Ascending aorta (tissue), 2 donors: ENCODE measurements around the gene PLEKHG3. TPM values are rescaled to one million over a fixed set of nuclear protein-coding genes. Genes with fewer than 3 reads are reported as not detected.

Experiments
- DNase-seq, 2 donors: peaks; one replicate each; pipeline ENCODE4 v3.0.0-alpha.2; 2019; ENCODE audit warnings: low spot score in 2 of 2
- H3K27ac ChIP-seq, 2 donors: fragments of 200-600 bp; sonication (generic); one replicate each; pipeline ENCODE4 v1.5.1; 2016 to 2017; ENCODE audit warnings: mild to moderate bottlenecking in 1 of 2
- H3K27me3 ChIP-seq: fragments of 200-600 bp; sonication (generic); one replicate; pipeline ENCODE4 v1.5.1; 2017
- H3K36me3 ChIP-seq, 2 donors: fragments of 200-600 bp; sonication (generic); one replicate each; pipeline ENCODE4 v1.5.1; 2016
- H3K4me1 ChIP-seq, 2 donors: fragments of 200-600 bp; sonication (generic); one replicate each; pipeline ENCODE4 v1.5.1; 2016 to 2017; ENCODE audit warnings: mild to moderate bottlenecking in 1 of 2
- H3K4me3 ChIP-seq, 2 donors: fragments of 200-600 bp; sonication (generic); one replicate each; pipeline ENCODE4 v1.5.1; 2016 to 2017; ENCODE audit warnings: mild to moderate bottlenecking in 1 of 2
- H3K9me3 ChIP-seq, 2 donors: fragments of 200-600 bp; sonication (generic); one replicate each; pipeline ENCODE4 v1.5.1; 2016
- intact Hi-C: fragments of 100-400 bp; cut with DNase I; formaldehyde crosslinking; loops from one replicate; pipeline ENCODE4 v1.15.1; 2023
- total RNA-seq: library from RNA; depleted of rRNA; stranded (reverse); fragments of >200 nt; gene quantifications from one replicate; pipeline ENCODE4 v1.1.0, GENCODE V29; 2016
- TF ChIP-seq, protein P1 (sequence below), 3 experiments: fragments of 200-600 bp in 2 of 3; fragments of 450-650 bp in 1 of 3; sonication (generic) in 2 of 3; IDR thresholded peaks; one replicate each; pipeline ENCODE4 v1.5.1; 2016 to 2019; ENCODE audit warnings: antibody characterized with exemption in 3 of 3, mild to moderate bottlenecking in 1 of 3, moderate library complexity in 1 of 3

The PLEKHG3 gene
- total RNA-seq, 1 donor from 2014 or later = 134 TPM

- Histone ChIP-seq H3K27ac (no peak overlapping the region), H3K36me3 (no peaks in the 10 kb centered on the region), H3K9me3 (no peaks in the 10 kb centered on the region), H3K4me3 (no peak overlapping the region), H3K4me1 (peaks cover 3% of the 10 kb centered on the region in 2 donors), H3K27me3 (no peaks in the 10 kb centered on the region)
- no peak for DNase-seq
- intact Hi-C loops = loop anchor here (2.0 kb wide), 1 partner anchor 33 kb away; no protein-coding TSS in a partner anchor
- TF ChIP-seq, protein P1, sequence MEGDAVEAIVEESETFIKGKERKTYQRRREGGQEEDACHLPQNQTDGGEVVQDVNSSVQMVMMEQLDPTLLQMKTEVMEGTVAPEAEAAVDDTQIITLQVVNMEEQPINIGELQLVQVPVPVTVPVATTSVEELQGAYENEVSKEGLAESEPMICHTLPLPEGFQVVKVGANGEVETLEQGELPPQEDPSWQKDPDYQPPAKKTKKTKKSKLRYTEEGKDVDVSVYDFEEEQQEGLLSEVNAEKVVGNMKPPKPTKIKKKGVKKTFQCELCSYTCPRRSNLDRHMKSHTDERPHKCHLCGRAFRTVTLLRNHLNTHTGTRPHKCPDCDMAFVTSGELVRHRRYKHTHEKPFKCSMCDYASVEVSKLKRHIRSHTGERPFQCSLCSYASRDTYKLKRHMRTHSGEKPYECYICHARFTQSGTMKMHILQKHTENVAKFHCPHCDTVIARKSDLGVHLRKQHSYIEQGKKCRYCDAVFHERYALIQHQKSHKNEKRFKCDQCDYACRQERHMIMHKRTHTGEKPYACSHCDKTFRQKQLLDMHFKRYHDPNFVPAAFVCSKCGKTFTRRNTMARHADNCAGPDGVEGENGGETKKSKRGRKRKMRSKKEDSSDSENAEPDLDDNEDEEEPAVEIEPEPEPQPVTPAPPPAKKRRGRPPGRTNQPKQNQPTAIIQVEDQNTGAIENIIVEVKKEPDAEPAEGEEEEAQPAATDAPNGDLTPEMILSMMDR (IDR thresholded peaks at IDR 0.05) = no peak
Measured at GRCh38 chr14:64769096-64770020, 65.1 kb downstream of the PLEKHG3 start.

DNA sequence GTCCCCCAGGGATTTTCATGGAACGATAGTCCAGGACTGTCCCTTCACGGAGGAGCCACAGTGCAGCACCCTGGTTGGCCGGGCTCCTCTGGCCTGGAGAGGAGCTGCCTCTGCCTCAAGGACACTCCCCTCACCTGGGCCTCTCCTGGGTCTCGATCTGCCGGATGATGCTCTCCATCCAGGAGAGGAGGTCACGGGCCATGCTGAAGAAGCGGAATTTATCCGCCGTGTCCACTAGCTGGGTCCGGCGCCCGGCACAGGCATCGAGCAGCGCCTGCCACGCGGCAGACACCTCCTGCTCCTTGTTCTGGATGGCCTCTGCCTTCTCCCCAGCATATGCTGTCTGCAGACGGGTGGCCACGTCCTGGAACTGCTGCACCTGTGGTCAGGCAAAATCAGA, 66.5 kb downstream of the PLEKHG3 start:
- H3K4me1 ChIP-seq = no peaks in the 10 kb centered on the region
- no peak overlapping the region for H3K27ac ChIP-seq
- TF ChIP-seq, protein P1 (IDR thresholded peaks at IDR 0.05) = no peak
- H3K36me3 ChIP-seq = no peaks in the 10 kb centered on the region
- no peak overlapping the region for H3K4me3 ChIP-seq
- no peaks in the 10 kb centered on the region for H3K9me3 ChIP-seq
- intact Hi-C loops = no loop called here
- no peak for DNase-seq
- H3K27me3 ChIP-seq = no peaks in the 10 kb centered on the region

GRCh38 chr14:64771161-64771560, 66.9 kb downstream of the PLEKHG3 start:
- H3K27me3 ChIP-seq = no peaks in the 10 kb centered on the region
- H3K4me3 ChIP-seq = no peak overlapping the region
- no peaks in the 10 kb centered on the region for H3K36me3 ChIP-seq
- TF ChIP-seq, protein P1 (IDR thresholded peaks at IDR 0.05) = no peak
- DNase-seq = no peak
- no peak overlapping the region for H3K27ac ChIP-seq
- H3K4me1 ChIP-seq = no peaks in the 10 kb centered on the region
- intact Hi-C loops = no loop called here
- no peaks in the 10 kb centered on the region for H3K9me3 ChIP-seq

DNA sequence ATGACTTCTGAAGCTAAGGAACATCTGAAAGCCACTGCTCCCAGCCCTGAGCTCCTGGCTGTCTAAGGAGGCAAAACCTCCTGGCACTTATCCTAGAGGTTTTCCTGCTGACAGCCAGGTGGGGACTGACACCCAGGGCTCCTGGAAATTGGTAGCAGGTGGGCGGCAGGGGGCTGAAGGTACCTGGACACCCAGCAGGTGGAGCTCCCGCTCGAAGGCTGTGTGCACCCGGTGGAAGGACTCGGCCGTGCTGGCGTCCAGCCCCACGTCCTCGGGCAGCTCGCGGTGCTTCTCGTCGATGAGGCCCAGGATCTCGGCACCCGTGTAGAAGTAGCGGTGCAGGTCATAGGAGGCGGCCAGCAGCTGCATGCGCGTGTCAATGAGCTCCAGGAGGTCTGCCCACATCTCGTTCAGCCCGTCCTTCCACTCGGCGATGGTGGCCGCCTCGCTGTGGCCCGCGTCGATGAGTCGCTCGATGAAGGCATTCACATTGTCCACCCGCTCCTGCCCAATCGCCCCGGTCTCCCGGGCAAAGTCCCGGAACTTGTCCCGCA, 68.2 kb downstream of the PLEKHG3 start:
- Histone ChIP-seq H3K27ac (no peak overlapping the region), H3K27me3 (no peaks in the 10 kb centered on the region), H3K9me3 (no peaks in the 10 kb centered on the region), H3K4me3 (no peak overlapping the region), H3K36me3 (no peaks in the 10 kb centered on the region), H3K4me1 (no peaks in the 10 kb centered on the region)
- no peak for DNase-seq
- intact Hi-C loops = no loop called here
- TF ChIP-seq, protein P1 (IDR thresholded peaks at IDR 0.05) = no peak

- Histone ChIP-seq H3K4me3 (no peak overlapping the region), H3K27ac (no peak overlapping the region), H3K36me3 (no peaks in the 10 kb centered on the region), H3K27me3 (no peaks in the 10 kb centered on the region), H3K4me1 (no peaks in the 10 kb centered on the region), H3K9me3 (no peaks in the 10 kb centered on the region)
- TF ChIP-seq, protein P1 (IDR thresholded peaks at IDR 0.05) = no peak
- intact Hi-C loops = no loop called here
- DNase-seq = no peak
Measured at GRCh38 chr14:64773046-64773445, 68.8 kb downstream of the PLEKHG3 start.
